ENCODE data around the gene OXCT1. TPM values are rescaled to one million over a fixed set of nuclear protein-coding genes. Genes with fewer than 3 reads are reported as not detected.
A peak's percentile ranks its signal among the peaks of the same experiment; 100 is the strongest.
"Not testable (repeated sequence)": the region's sequence is repeated elsewhere in the genome, so short reads cannot be mapped to it uniquely, and the experiment has no call there.

The OXCT1 gene
- total RNA-seq, 1 experiment from 2014 or later, result 42.7 TPM

GRCh38 chr5:41831155-41831554 is 39.1 kb downstream of the OXCT1 start:
- peaks cover 8% of the 10 kb centered on the region; the same call in 1 of the 2 replicates for H3K4me1 ChIP-seq (replicated peaks)
- H3K36me3 ChIP-seq, result peaks cover 36% of the 10 kb centered on the region
- no peaks in the 10 kb centered on the region for H3K9me3 ChIP-seq (replicated peaks)
- no peak overlapping the region for H3K27ac ChIP-seq
- no peak for DNase-seq (ENCODE audit: low read depth in 1 of 2, low spot score in 2 of 2)
- H3K4me3 ChIP-seq, result no peak overlapping the region
- no peaks in the 10 kb centered on the region for H3K27me3 ChIP-seq (replicated peaks)

GRCh38 chr5:41827792-41828191 is 42.4 kb downstream of the OXCT1 start:
- H3K4me3 ChIP-seq, result no peak overlapping the region
- peaks cover 34% of the 10 kb centered on the region for H3K36me3 ChIP-seq
- H3K27me3 ChIP-seq (replicated peaks), result no peaks in the 10 kb centered on the region
- H3K27ac ChIP-seq, result no peak overlapping the region
- no peaks in the 10 kb centered on the region for H3K9me3 ChIP-seq (replicated peaks)
- no peaks in the 10 kb centered on the region for H3K4me1 ChIP-seq (replicated peaks)
- DNase-seq (ENCODE audit: low read depth in 1 of 2, low spot score in 2 of 2), result no peak

DNA sequence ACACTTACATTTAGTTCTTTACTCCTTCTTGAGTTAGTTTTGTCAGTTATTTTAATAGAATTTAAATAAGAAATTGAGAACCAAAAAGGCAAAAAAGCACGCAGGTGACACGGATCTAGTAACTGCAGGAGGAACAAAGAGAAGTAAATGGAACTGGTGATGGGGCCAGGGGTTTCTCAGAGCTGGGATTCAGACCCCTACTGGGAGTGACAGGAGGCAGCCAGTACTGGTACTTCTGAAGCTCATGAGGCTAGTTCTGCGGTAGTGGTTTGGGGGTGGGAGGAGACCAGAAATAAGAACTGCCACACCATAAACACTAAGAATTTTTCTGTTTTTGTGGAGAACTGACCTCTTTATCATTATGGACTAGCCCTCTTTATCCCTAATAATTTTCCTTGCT is 48.2 kb downstream of the OXCT1 start:
- Histone ChIP-seq H3K9me3 (replicated peaks) (no peaks in the 10 kb centered on the region), H3K36me3 (0 out of 2 replicates have a peak, but pooled peaks cover 3% of the 10 kb centered on the region), H3K4me1 (replicated peaks) (no peaks in the 10 kb centered on the region), H3K27ac (no peak overlapping the region), H3K27me3 (replicated peaks) (no peaks in the 10 kb centered on the region; the same call in 1 of the 2 replicates), H3K4me3 (no peak overlapping the region)
- DNase-seq (ENCODE audit: low read depth in 1 of 2, low spot score in 2 of 2), result no peak

- H3K9me3 ChIP-seq (replicated peaks), result no peaks in the 10 kb centered on the region
- H3K36me3 ChIP-seq, result 0 out of 2 replicates have a peak, but pooled peaks cover under 1% of the 10 kb centered on the region
- H3K27me3 ChIP-seq (replicated peaks), result no peaks in the 10 kb centered on the region; the same call in 1 of the 2 replicates
- no peak overlapping the region for H3K27ac ChIP-seq
- no peak for DNase-seq (ENCODE audit: low read depth in 1 of 2, low spot score in 2 of 2)
- no peak overlapping the region for H3K4me3 ChIP-seq
- H3K4me1 ChIP-seq (replicated peaks), result no peaks in the 10 kb centered on the region
Measured at GRCh38 chr5:41821051-41821450, 49.2 kb downstream of the OXCT1 start.

DNA sequence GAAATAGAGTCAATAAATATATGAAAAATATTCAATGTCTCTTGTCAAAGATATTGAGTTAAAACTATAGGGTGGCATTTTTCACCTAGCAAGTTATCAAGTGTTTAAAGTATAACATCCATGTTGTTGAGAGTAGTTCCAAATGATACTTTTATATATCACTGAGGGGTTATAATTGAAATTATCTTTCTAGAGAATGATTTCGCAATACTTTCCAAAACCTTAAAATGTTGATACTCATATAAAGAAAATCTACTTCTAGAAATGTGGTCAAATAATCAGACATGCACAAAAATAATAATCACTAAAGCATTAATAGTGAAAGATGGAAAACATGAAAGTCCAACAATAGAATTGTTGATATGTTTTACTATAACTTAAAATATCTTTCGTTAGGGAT is 50.1 kb downstream of the OXCT1 start:
- no peak for DNase-seq (ENCODE audit: low read depth in 1 of 2, low spot score in 2 of 2)
- Histone ChIP-seq H3K4me3 (no peak overlapping the region), H3K9me3 (replicated peaks) (no peaks in the 10 kb centered on the region), H3K27me3 (replicated peaks) (no peaks in the 10 kb centered on the region; the same call in 1 of the 2 replicates), H3K27ac (no peak overlapping the region), H3K4me1 (replicated peaks) (no peaks in the 10 kb centered on the region), H3K36me3 (no peaks in the 10 kb centered on the region)

DNA sequence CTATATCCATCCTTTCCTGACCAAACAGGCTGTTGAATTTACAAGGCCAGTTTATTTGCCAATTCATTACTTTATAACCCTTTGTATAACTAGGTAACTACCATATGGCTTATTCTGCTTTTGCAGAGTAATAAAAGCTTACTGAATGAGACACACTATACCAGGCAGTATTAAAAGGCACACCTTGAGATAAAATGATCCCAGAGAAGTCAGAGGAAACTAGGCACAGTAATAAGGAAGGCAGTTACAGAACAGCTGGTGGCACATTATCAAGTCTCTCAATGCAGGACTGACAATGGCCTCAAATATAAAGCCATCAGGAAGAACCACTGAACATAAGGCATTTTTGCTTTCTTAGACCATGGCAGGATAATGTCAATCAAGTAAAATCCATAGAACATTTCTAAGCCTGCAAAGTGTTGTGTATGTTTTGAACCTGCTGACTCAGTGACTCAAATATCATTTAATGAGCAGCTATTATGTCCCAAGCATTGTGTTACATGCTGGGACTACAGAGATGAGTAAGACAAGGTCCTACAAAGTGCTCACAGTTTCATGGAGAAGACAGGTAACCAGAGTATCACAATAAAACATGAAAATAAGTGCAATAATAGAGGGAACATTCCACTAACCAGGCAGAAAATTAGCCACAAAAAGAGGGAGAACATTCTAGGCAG is 52.5 kb downstream of the OXCT1 start:
- Histone ChIP-seq H3K36me3 (no peaks in the 10 kb centered on the region; the same call in 1 of the 2 replicates), H3K4me1 (replicated peaks) (no peaks in the 10 kb centered on the region), H3K27me3 (replicated peaks) (no peaks in the 10 kb centered on the region; the same call in 1 of the 2 replicates), H3K27ac (no peak overlapping the region), H3K4me3 (no peak overlapping the region), H3K9me3 (replicated peaks) (no peaks in the 10 kb centered on the region)
- DNase-seq (ENCODE audit: low read depth in 1 of 2, low spot score in 2 of 2), result no peak

GRCh38 chr5:41815663-41816229 is 54.5 kb downstream of the OXCT1 start:
- no peak for DNase-seq (ENCODE audit: low read depth in 1 of 2, low spot score in 2 of 2)
- no peaks in the 10 kb centered on the region for H3K9me3 ChIP-seq (replicated peaks)
- H3K4me1 ChIP-seq (replicated peaks), result no peaks in the 10 kb centered on the region
- no peaks in the 10 kb centered on the region; the same call in 1 of the 2 replicates for H3K27me3 ChIP-seq (replicated peaks)
- H3K4me3 ChIP-seq, result no peak overlapping the region
- H3K27ac ChIP-seq, result no peak overlapping the region
- H3K36me3 ChIP-seq, result no peaks in the 10 kb centered on the region; the same call in 1 of the 2 replicates

- Histone ChIP-seq H3K27me3 (replicated peaks) (no peaks in the 10 kb centered on the region; the same call in 1 of the 2 replicates), H3K9me3 (replicated peaks) (no peaks in the 10 kb centered on the region), H3K4me1 (replicated peaks) (no peaks in the 10 kb centered on the region), H3K36me3 (no peaks in the 10 kb centered on the region; the same call in 1 of the 2 replicates), H3K27ac (no peak overlapping the region), H3K4me3 (no peak overlapping the region)
- no peak for DNase-seq (ENCODE audit: low read depth in 1 of 2, low spot score in 2 of 2)
Measured at GRCh38 chr5:41815261-41815660, 55.0 kb downstream of the OXCT1 start.

- not testable (repeated sequence) for H3K4me1 ChIP-seq (replicated peaks); H3K36me3 ChIP-seq; H3K27ac ChIP-seq; H3K9me3 ChIP-seq (replicated peaks); DNase-seq (ENCODE audit: low read depth in 1 of 2, low spot score in 2 of 2); H3K27me3 ChIP-seq (replicated peaks); H3K4me3 ChIP-seq
Measured at GRCh38 chr5:41814306-41814705, 55.9 kb downstream of the OXCT1 start.

GRCh38 chr5:41812156-41812555 is 58.1 kb downstream of the OXCT1 start:
- Histone ChIP-seq H3K4me3 (no peak overlapping the region), H3K27me3 (replicated peaks) (no peaks in the 10 kb centered on the region), H3K4me1 (replicated peaks) (no peaks in the 10 kb centered on the region), H3K36me3 (peaks cover 4% of the 10 kb centered on the region), H3K27ac (no peak overlapping the region), H3K9me3 (replicated peaks) (no peaks in the 10 kb centered on the region)
- DNase-seq (ENCODE audit: low read depth in 1 of 2, low spot score in 2 of 2), result no peak

DNA sequence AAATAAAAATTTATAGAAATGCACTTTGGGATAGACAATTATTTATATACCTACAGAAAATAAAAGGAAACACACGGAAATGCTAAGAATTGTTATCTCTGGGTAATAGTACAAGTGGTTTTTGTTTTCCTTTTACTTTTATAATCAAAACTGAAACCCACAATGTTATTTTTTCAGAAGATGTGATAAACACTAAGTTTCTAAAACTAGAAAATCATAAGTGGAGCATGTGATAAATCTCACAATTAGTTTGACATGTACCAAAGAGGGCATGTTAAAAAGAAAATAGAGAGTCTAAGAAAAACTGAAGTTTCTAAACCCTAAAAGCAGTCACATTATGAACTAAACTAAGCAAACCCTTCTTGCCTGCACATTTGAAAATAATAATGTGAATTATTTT is 61.1 kb downstream of the OXCT1 start:
- H3K27ac ChIP-seq, result no peak overlapping the region
- H3K4me1 ChIP-seq (replicated peaks), result no peaks in the 10 kb centered on the region
- H3K4me3 ChIP-seq, result no peak overlapping the region
- no peak for DNase-seq (ENCODE audit: low read depth in 1 of 2, low spot score in 2 of 2)
- H3K36me3 ChIP-seq, result peaks cover 24% of the 10 kb centered on the region
- H3K9me3 ChIP-seq (replicated peaks), result no peaks in the 10 kb centered on the region
- H3K27me3 ChIP-seq (replicated peaks), result no peaks in the 10 kb centered on the region

GRCh38 chr5:41808294-41808693 is 61.9 kb downstream of the OXCT1 start:
- Histone ChIP-seq H3K4me3 (no peak overlapping the region), H3K27ac (no peak overlapping the region), H3K36me3 (peaks cover 24% of the 10 kb centered on the region), H3K27me3 (replicated peaks) (no peaks in the 10 kb centered on the region), H3K4me1 (replicated peaks) (no peaks in the 10 kb centered on the region), H3K9me3 (replicated peaks) (no peaks in the 10 kb centered on the region)
- DNase-seq (ENCODE audit: low read depth in 1 of 2, low spot score in 2 of 2), result no peak

DNA sequence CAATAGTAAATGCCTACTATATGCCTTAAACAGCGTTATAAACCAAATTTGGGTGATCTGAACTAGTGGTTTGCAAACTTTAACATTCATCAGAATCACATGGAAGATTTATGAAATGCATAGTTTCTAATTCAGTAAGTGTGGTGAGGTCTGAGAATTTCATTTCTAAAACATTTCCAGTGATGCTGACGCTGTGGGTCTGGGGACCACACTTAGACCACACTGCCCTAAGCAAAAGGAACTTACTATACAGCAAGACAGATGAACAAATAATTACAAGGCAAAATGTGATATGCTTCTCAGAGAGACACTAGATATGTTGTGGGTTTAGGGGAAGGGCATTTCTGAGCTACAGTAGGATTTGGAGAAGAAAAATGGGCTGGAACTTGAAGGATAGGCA is 72.6 kb downstream of the OXCT1 start:
- H3K4me3 ChIP-seq, result no peak overlapping the region
- no peaks in the 10 kb centered on the region for H3K9me3 ChIP-seq (replicated peaks)
- no peak overlapping the region for H3K27ac ChIP-seq
- peaks cover 34% of the 10 kb centered on the region for H3K4me1 ChIP-seq (replicated peaks)
- DNase-seq (ENCODE audit: low read depth in 1 of 2, low spot score in 2 of 2), result no peak
- peaks cover 18% of the 10 kb centered on the region for H3K36me3 ChIP-seq
- no peaks in the 10 kb centered on the region for H3K27me3 ChIP-seq (replicated peaks)

DNA sequence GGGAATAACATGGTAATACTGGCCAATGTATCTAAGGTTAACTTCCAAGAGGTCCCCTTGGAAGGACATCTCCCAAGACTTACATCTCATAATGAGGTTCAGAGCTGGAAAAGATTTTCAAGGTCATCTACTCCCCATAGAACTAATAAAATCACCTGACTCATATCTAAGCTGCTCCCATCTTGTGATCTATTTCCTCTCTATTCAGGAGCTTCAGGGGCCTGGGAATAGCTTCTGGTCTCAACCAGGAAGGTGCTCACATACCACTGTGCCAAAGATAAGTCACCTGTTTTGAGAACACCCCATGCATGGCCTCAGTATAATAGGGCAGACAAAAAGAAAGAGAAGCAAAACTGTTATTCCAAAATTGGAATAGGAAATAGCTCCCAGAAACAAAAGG is 74.2 kb downstream of the OXCT1 start:
- peaks cover 35% of the 10 kb centered on the region for H3K4me1 ChIP-seq (replicated peaks)
- no peak overlapping the region for H3K4me3 ChIP-seq
- peaks cover 18% of the 10 kb centered on the region for H3K36me3 ChIP-seq
- H3K27me3 ChIP-seq (replicated peaks), result no peaks in the 10 kb centered on the region
- H3K9me3 ChIP-seq (replicated peaks), result no peaks in the 10 kb centered on the region
- no peak for DNase-seq (ENCODE audit: low read depth in 1 of 2, low spot score in 2 of 2)
- H3K27ac ChIP-seq, result peak overlapping the region; percentile 92; the same call in 1 of the 2 replicates

Measured in SJSA1 (cell line).